CD4-positive, alpha-beta memory T cell (primary cell): ENCODE data around the gene ZNF195. TPM values are rescaled to one million over a fixed set of nuclear protein-coding genes. Genes with fewer than 3 reads are reported as not detected.

Source experiments
- CTCF ChIA-PET: fragments of 350-600 bp; sonication (Branson Sonifier 250); formaldehyde crosslinking; loops from one replicate; lab custom pipeline; 2021; ENCODE audit warnings: inconsistent platforms; ENCODE audit not compliant: partially characterized antibody; lab: Charles Lee
- POLR2A ChIA-PET: fragments of 350-600 bp; sonication (Branson Sonifier 250); formaldehyde crosslinking; loops from one replicate; lab custom pipeline; 2021; ENCODE audit not compliant: partially characterized antibody; lab: Charles Lee
- DNase-seq, 5 donors: peaks; one replicate each; pipeline versions ENCODE4 v3.0.0 to v3.0.0-alpha.2; 2020 to 2022; ENCODE audit warnings: mixed read lengths in 1 of 5
- H3K27ac ChIP-seq: one replicate; pipeline ENCODE4 v1.7.0; 2013; ENCODE audit warnings: low read depth, low read length
- H3K27me3 ChIP-seq: 2 replicates; pipeline ENCODE4 v1.7.0; 2013; ENCODE audit warnings: mild to moderate bottlenecking, low read length, moderate library complexity; ENCODE audit not compliant: insufficient read depth
- H3K36me3 ChIP-seq: 2 replicates; pipeline ENCODE4 v1.7.0; 2013; ENCODE audit warnings: mild to moderate bottlenecking, low read length, moderate library complexity; ENCODE audit not compliant: insufficient read depth
- H3K4me1 ChIP-seq: 2 replicates; pipeline ENCODE4 v1.7.0; 2013; ENCODE audit warnings: mild to moderate bottlenecking, low read length, moderate library complexity; ENCODE audit not compliant: insufficient read depth
- H3K4me3 ChIP-seq, 2 donors: one replicate each; pipeline ENCODE4 v1.7.0; 2013; ENCODE audit warnings: low read length in 2 of 2, mild to moderate bottlenecking in 1 of 2
- H3K9me3 ChIP-seq, 2 donors: one replicate each; pipeline ENCODE4 v1.7.0; 2013; ENCODE audit warnings: low read length in 2 of 2, control low read depth in 1 of 2; ENCODE audit not compliant: control insufficient read depth in 1 of 2
- H3K27ac Mint-ChIP-seq, 7 donors: one replicate each; pipeline ENCODE4 v1.8.0; 2020 to 2021; ENCODE audit warnings: mixed read lengths in 7 of 7, mild to moderate bottlenecking in 6 of 7, inconsistent platforms in 3 of 7, moderate library complexity in 3 of 7
- H3K27me3 Mint-ChIP-seq, 2 donors: one replicate each; pipeline ENCODE4 v1.8.0; 2020 to 2021; ENCODE audit warnings: mixed read lengths in 2 of 2
- H3K36me3 Mint-ChIP-seq, 2 donors: one replicate each; pipeline ENCODE4 v1.8.0; 2020 to 2021; ENCODE audit warnings: mixed read lengths in 2 of 2, inconsistent platforms in 1 of 2, mild to moderate bottlenecking in 1 of 2
- H3K4me1 Mint-ChIP-seq, 4 donors: one replicate each; pipeline ENCODE4 v1.8.0; 2020 to 2021; ENCODE audit warnings: mixed read lengths in 4 of 4, mild to moderate bottlenecking in 1 of 4
- H3K4me3 Mint-ChIP-seq, 8 donors: one replicate each; pipeline ENCODE4 v1.8.0; 2020 to 2021; ENCODE audit warnings: mixed read lengths in 8 of 8, mild to moderate bottlenecking in 7 of 8, moderate library complexity in 6 of 8, inconsistent platforms in 3 of 8
- H3K9me3 Mint-ChIP-seq, 8 donors: one replicate each; pipeline ENCODE4 v1.8.0; 2020 to 2021; ENCODE audit warnings: mixed read lengths in 8 of 8, mild to moderate bottlenecking in 5 of 8, inconsistent platforms in 3 of 8, moderate library complexity in 1 of 8
- intact Hi-C: fragments of 100-400 bp; cut with micrococcal nuclease; formaldehyde crosslinking; loops from one replicate; pipeline ENCODE4 v1.15.1; 2023
- polyA plus RNA-seq, 2 donors: library from polyadenylated mRNA; unstranded; fragments of 300-500 nt; fragmentation: Illumina TruSeq; gene quantifications; one replicate each; pipeline ENCODE4 v1.2.3, GENCODE V29; 2021
- total RNA-seq, 2 experiments: library from RNA; stranded (reverse); gene quantifications; one replicate each; pipeline ENCODE4 v1.2.3, GENCODE V29; 2021

The ZNF195 gene
- total and polyA plus RNA-seq, 4 experiments from 2014 or later = 22.4 to 37.1 (median 31.3) TPM

DNA sequence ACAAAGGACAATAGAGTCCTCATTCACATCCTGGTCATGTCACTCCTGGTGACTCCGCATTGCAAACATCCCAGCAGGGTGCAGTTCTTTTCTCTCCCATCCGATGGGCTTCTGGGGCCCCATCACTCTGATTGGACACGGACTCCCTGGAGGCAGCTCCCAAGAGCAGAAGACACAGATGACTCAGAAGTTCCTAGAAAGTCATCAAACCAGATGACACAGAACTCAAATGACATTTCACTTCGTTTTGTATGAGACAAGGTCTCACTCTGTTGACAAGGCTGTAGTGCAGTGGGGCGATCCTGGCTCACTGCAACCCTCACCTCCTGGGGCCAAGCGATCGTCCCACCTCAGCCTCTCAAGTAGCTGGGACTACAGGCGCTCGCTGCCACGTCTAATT, 33.2 kb downstream of the ZNF195 start:
- Histone ChIP-seq H3K4me1 (no peaks in the 10 kb centered on the region), H3K27me3 (no peaks in the 10 kb centered on the region), H3K27ac (no peak overlapping the region), H3K9me3 (no peaks in the 10 kb centered on the region), H3K4me3 (no peak overlapping the region), H3K36me3 (no peaks in the 10 kb centered on the region)
- Mint-ChIP-seq H3K27ac (no peak overlapping the region), H3K4me1 (no peaks in the 10 kb centered on the region), H3K4me3 (no peak overlapping the region), H3K36me3 (peaks cover 11 to 12% of the 10 kb centered on the region in 2 donors), H3K9me3 (peaks cover 0 to 26% (median 9%) of the 10 kb centered on the region in 8 donors), H3K27me3 (peaks cover 13 to 21% of the 10 kb centered on the region in 2 donors)
- POLR2A ChIA-PET = no interaction called here
- DNase-seq = no peak
- CTCF ChIA-PET = no interaction called here
- intact Hi-C loops = no loop called here

DNA sequence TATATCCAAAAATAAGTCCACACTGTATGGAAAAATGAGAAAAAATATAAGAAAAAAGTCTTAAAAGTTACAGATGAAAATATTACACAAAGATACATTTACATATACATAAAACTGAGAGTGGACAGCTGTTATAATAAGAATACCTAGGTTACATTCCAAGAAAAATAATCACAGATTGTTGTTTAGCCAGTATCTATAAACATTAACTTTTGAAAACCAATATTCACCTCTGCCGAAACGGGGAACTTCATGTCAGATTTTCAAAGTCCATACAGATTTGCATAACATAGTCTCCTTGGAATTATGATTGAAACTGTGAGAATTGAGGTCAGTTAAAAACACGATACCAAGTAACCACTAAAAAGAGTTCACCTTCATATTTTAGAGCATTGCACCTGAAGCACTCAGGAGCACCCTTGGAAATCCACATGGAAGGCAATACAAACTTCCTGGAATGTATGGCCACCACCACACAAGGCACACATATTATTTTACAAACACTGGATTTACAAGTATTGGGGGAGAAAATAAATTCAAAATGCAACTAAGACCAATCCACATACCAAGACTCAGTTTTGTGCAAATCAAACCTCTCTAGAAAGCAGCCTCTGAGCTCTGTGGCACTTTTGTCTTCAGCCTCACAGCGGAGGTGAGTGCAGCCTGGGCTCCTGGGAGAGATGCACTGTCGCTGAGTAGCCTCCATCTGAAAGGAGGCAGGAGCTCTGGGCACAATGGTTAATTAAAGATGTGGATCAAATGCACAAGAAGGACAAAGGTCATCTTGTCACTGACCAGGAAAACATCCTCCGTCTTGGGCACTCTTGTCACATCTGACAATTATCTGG, 34.4 kb downstream of the ZNF195 start:
- POLR2A ChIA-PET = no interaction called here
- Mint-ChIP-seq H3K4me3 (no peak overlapping the region), H3K27ac (no peak overlapping the region), H3K9me3 (peaks cover 0 to 18% (median 8%) of the 10 kb centered on the region in 8 donors), H3K36me3 (peaks cover 9 to 12% of the 10 kb centered on the region in 2 donors), H3K27me3 (peaks cover 15 to 32% of the 10 kb centered on the region in 2 donors), H3K4me1 (no peaks in the 10 kb centered on the region)
- CTCF ChIA-PET = no interaction called here
- Histone ChIP-seq H3K4me1 (no peaks in the 10 kb centered on the region), H3K9me3 (no peaks in the 10 kb centered on the region), H3K36me3 (no peaks in the 10 kb centered on the region), H3K4me3 (no peak overlapping the region), H3K27me3 (no peaks in the 10 kb centered on the region), H3K27ac (no peak overlapping the region)
- intact Hi-C loops = no loop called here
- no peak for DNase-seq

DNA sequence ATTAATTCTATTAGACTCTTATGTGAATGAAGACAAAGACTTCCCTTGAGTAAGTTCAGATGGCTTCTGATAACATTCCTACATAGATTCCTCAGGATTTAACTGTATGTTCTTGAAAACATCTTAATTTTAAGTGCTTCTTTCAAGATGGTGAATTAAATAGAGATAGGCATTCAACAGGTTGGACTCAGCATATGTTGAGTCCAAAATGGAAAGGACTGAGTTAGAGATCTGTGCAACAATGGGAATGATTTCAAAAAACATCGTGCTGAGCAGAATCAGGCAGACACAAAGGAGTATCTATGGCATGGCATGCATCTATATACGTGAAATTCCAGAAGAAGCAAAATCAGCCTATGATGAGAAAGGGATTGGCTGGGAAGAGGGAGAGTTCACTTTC, 36.2 kb downstream of the ZNF195 start:
- intact Hi-C loops = no loop called here

DNA sequence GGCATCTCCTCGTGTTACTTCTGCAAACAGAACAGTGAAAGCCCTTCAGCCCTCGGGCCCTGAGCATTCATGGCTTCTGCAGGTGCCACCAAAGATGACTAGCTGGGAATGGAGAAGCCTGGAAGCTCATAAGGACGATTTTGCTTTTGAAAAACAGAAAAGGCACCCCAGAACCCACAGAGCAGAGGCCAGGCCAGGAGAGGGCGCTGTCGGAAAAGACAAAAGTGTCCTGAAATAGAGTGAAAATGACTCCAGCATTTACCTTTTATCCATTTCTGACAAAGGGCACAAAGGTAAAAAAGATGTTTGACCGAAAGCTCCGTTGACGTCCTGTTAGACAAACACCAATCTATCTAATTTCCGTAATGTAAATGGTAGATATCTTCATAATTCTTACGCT, 37.6 kb downstream of the ZNF195 start:
- Mint-ChIP-seq H3K36me3 (peaks cover 0 to 3% of the 10 kb centered on the region in 2 donors), H3K9me3 (peaks cover 0 to 5% (median 0%) of the 10 kb centered on the region in 8 donors), H3K27ac (no peak overlapping the region), H3K4me1 (no peaks in the 10 kb centered on the region), H3K4me3 (no peak overlapping the region), H3K27me3 (peaks cover 29 to 43% of the 10 kb centered on the region in 2 donors)
- H3K4me3 ChIP-seq = no peak overlapping the region
- peak; percentile 42 to 55 (median 51) for DNase-seq
- no peak overlapping the region for H3K27ac ChIP-seq
- ChIA-PET CTCF (interaction anchor here (0.8 to 4.0 kb wide), 8 partner anchors 10 to 76 kb away, joined by 3 to 57 read pairs (median 4); partner anchors contain the start of gene ZNF195), POLR2A (no interaction called here)
- H3K4me1 ChIP-seq = no peaks in the 10 kb centered on the region
- intact Hi-C loops = no loop called here
- H3K9me3 ChIP-seq = no peaks in the 10 kb centered on the region
- H3K27me3 ChIP-seq = no peaks in the 10 kb centered on the region
- no peaks in the 10 kb centered on the region for H3K36me3 ChIP-seq

More for the DNA sequence above, 36.2 kb downstream of the ZNF195 start:
- peaks cover 3 to 11% of the 10 kb centered on the region in 2 donors for H3K36me3 Mint-ChIP-seq
- no peaks in the 10 kb centered on the region for H3K27me3 ChIP-seq
- H3K27me3 Mint-ChIP-seq = peaks cover 27 to 43% of the 10 kb centered on the region in 2 donors
- H3K4me1 Mint-ChIP-seq = no peaks in the 10 kb centered on the region
- ChIA-PET CTCF (interaction anchor here (1.2 to 4.0 kb wide), 2 partner anchors 38 to 65 kb away, joined by 3 to 57 read pairs; no protein-coding TSS in a partner anchor), POLR2A (no interaction called here)
- no peak overlapping the region for H3K4me3 ChIP-seq
- no peak overlapping the region for H3K4me3 Mint-ChIP-seq
- no peak overlapping the region for H3K27ac Mint-ChIP-seq
- H3K9me3 ChIP-seq = no peaks in the 10 kb centered on the region
- no peaks in the 10 kb centered on the region for H3K36me3 ChIP-seq
- no peaks in the 10 kb centered on the region for H3K4me1 ChIP-seq
- DNase-seq = no peak
- no peak overlapping the region for H3K27ac ChIP-seq
- peaks cover 0 to 11% (median 6%) of the 10 kb centered on the region in 8 donors for H3K9me3 Mint-ChIP-seq

GRCh38 chr11:3340025-3340424, 38.9 kb downstream of the ZNF195 start:
- Mint-ChIP-seq H3K27ac (no peak overlapping the region), H3K9me3 (peaks cover 0 to 2% (median 0%) of the 10 kb centered on the region in 8 donors), H3K36me3 (peaks cover 0 to 2% of the 10 kb centered on the region in 2 donors), H3K4me3 (no peak overlapping the region), H3K4me1 (no peaks in the 10 kb centered on the region), H3K27me3 (peaks cover 28 to 43% of the 10 kb centered on the region in 2 donors)
- Histone ChIP-seq H3K9me3 (no peaks in the 10 kb centered on the region), H3K27me3 (no peaks in the 10 kb centered on the region), H3K4me1 (no peaks in the 10 kb centered on the region), H3K27ac (no peak overlapping the region), H3K36me3 (no peaks in the 10 kb centered on the region), H3K4me3 (no peak overlapping the region)
- POLR2A ChIA-PET = no interaction called here
- no peak for DNase-seq
- CTCF ChIA-PET = interaction anchor here (1.8 to 4.0 kb wide), 2 partner anchors 39 to 67 kb away, joined by 7 to 57 read pairs; partner anchors contain the start of gene ZNF195
- intact Hi-C loops = no loop called here

- Histone ChIP-seq H3K4me3 (no peak overlapping the region), H3K9me3 (no peaks in the 10 kb centered on the region), H3K27me3 (no peaks in the 10 kb centered on the region), H3K27ac (no peak overlapping the region), H3K4me1 (no peaks in the 10 kb centered on the region), H3K36me3 (no peaks in the 10 kb centered on the region)
- DNase-seq = no peak
- Mint-ChIP-seq H3K36me3 (no peaks in the 10 kb centered on the region), H3K9me3 (peaks cover 0 to 2% (median 0%) of the 10 kb centered on the region in 8 donors), H3K4me1 (no peaks in the 10 kb centered on the region), H3K4me3 (no peak overlapping the region), H3K27me3 (peaks cover 26 to 39% of the 10 kb centered on the region in 2 donors), H3K27ac (no peak overlapping the region)
- POLR2A ChIA-PET = no interaction called here
- intact Hi-C loops = no loop called here
- CTCF ChIA-PET = interaction anchor here (4.0 kb wide), 1 partner anchor 68 kb away, joined by 57 read pairs; no protein-coding TSS in a partner anchor
Observed at GRCh38 chr11:3339340-3339624, 39.7 kb downstream of the ZNF195 start.

GRCh38 chr11:3338569-3339339, 40.2 kb downstream of the ZNF195 start:
- no peak overlapping the region for H3K4me3 Mint-ChIP-seq

More at GRCh38 chr11:3338569-3339339, 40.2 kb downstream of the ZNF195 start:
- H3K36me3 ChIP-seq = no peaks in the 10 kb centered on the region
- POLR2A ChIA-PET = no interaction called here
- peaks cover 26 to 39% of the 10 kb centered on the region in 2 donors for H3K27me3 Mint-ChIP-seq
- no peaks in the 10 kb centered on the region for H3K9me3 ChIP-seq
- H3K27me3 ChIP-seq = no peaks in the 10 kb centered on the region
- H3K4me1 Mint-ChIP-seq = no peaks in the 10 kb centered on the region
- peak overlapping the region in 1 of 7 donors; percentile 41 for H3K27ac Mint-ChIP-seq
- H3K36me3 Mint-ChIP-seq = no peaks in the 10 kb centered on the region
- no peaks in the 10 kb centered on the region for H3K4me1 ChIP-seq
- intact Hi-C loops = no loop called here
- CTCF ChIA-PET = interaction anchor here (4.0 kb wide), 1 partner anchor 69 kb away, joined by 57 read pairs; no protein-coding TSS in a partner anchor
- DNase-seq = peak in 1 of 5 donors; percentile 37
- H3K9me3 Mint-ChIP-seq = peaks cover 0 to 2% (median 0%) of the 10 kb centered on the region in 8 donors
- no peak overlapping the region for H3K4me3 ChIP-seq
- H3K27ac ChIP-seq = no peak overlapping the region
